ENCODE measurements around the gene WDR46. TPM values are rescaled to one million over a fixed set of nuclear protein-coding genes. Genes with fewer than 3 reads are reported as not detected.

Gene WDR46
- total and polyA plus RNA-seq, 2 of the 13 experiments (the other 11 are each of a cell fraction or from before 2014, with no cell fraction given), result 47.4 to 105 TPM

DNA sequence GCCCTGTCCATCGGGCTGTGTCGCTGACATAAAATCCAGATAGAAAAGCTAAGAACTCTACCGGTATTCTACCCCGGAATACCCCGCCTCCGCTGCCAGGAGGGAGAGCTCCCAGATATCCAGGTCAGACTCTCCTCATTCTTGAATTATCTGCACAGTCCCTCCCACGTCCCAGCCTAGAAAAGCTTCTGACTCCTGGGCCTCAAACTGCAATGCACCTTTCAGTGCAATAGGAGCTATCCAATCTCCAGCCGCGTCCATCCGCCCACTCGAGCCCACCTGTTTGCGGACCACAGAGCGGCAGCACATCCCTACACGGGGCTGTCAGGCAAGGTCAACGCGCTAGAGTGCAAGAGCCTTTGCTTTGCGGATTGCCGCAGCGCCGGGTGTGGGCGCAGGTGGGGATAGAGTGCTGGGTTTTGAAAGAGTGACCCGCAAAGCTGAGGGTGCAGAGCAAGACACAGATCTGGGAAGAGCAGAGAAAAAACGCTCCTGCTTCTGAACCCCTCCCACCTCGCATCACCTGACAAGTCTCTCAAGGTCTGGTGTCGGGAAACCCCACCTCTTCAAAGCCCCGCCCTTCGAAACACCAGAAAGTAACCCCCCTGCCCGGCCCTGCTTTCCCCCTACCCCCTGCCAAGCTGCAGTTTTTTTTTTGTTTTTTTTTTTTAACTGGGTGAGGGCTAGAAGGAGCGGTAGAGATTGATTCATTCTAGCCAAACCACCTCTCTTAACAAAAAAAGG is 23.5 kb upstream of the WDR46 start (continued):
- TF ChIP-seq, protein P1, sequence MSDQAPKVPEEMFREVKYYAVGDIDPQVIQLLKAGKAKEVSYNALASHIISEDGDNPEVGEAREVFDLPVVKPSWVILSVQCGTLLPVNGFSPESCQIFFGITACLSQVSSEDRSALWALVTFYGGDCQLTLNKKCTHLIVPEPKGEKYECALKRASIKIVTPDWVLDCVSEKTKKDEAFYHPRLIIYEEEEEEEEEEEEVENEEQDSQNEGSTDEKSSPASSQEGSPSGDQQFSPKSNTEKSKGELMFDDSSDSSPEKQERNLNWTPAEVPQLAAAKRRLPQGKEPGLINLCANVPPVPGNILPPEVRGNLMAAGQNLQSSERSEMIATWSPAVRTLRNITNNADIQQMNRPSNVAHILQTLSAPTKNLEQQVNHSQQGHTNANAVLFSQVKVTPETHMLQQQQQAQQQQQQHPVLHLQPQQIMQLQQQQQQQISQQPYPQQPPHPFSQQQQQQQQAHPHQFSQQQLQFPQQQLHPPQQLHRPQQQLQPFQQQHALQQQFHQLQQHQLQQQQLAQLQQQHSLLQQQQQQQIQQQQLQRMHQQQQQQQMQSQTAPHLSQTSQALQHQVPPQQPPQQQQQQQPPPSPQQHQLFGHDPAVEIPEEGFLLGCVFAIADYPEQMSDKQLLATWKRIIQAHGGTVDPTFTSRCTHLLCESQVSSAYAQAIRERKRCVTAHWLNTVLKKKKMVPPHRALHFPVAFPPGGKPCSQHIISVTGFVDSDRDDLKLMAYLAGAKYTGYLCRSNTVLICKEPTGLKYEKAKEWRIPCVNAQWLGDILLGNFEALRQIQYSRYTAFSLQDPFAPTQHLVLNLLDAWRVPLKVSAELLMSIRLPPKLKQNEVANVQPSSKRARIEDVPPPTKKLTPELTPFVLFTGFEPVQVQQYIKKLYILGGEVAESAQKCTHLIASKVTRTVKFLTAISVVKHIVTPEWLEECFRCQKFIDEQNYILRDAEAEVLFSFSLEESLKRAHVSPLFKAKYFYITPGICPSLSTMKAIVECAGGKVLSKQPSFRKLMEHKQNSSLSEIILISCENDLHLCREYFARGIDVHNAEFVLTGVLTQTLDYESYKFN (CRISPR knock-in tag; conservative IDR thresholded peaks at IDR 0.05), result no peak; the same call in 1 of the 2 replicates
- TF ChIP-seq, protein P2, sequence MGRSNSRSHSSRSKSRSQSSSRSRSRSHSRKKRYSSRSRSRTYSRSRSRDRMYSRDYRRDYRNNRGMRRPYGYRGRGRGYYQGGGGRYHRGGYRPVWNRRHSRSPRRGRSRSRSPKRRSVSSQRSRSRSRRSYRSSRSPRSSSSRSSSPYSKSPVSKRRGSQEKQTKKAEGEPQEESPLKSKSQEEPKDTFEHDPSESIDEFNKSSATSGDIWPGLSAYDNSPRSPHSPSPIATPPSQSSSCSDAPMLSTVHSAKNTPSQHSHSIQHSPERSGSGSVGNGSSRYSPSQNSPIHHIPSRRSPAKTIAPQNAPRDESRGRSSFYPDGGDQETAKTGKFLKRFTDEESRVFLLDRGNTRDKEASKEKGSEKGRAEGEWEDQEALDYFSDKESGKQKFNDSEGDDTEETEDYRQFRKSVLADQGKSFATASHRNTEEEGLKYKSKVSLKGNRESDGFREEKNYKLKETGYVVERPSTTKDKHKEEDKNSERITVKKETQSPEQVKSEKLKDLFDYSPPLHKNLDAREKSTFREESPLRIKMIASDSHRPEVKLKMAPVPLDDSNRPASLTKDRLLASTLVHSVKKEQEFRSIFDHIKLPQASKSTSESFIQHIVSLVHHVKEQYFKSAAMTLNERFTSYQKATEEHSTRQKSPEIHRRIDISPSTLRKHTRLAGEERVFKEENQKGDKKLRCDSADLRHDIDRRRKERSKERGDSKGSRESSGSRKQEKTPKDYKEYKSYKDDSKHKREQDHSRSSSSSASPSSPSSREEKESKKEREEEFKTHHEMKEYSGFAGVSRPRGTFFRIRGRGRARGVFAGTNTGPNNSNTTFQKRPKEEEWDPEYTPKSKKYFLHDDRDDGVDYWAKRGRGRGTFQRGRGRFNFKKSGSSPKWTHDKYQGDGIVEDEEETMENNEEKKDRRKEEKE (IDR thresholded peaks at IDR 0.05), result no peak
- TF ChIP-seq MXI1 (IDR thresholded peaks at IDR 0.05; ENCODE audit: borderline replicate concordance, low read depth, low read length) (peak; percentile 51; the same call in 1 of the 3 replicates), ZIK1 (CRISPR knock-in tag; IDR thresholded peaks at IDR 0.05; ENCODE audit: borderline replicate concordance, low read depth) (no peak), ZFP41 (CRISPR knock-in tag; IDR thresholded peaks at IDR 0.05; ENCODE audit: borderline replicate concordance) (no peak), MAF1 (CRISPR knock-in tag; IDR thresholded peaks at IDR 0.05; ENCODE audit: borderline replicate concordance) (no peak), CREM (IDR thresholded peaks at IDR 0.05) (no peak; the same call in 1 of the 2 replicates), CREM (CRISPR knock-in tag; IDR thresholded peaks at IDR 0.05) (no peak), PRPF4 (IDR thresholded peaks at IDR 0.05; ENCODE audit: low read depth, low read length, poor library complexity, severe bottlenecking) (no peak), ZBTB38 (CRISPR knock-in tag; IDR thresholded peaks at IDR 0.05) (peak; percentile 37; the same call in 1 of the 2 replicates), SYNCRIP (IDR thresholded peaks at IDR 0.05; ENCODE audit: insufficient read depth, low read depth, low read length) (no peak), MAFG (CRISPR knock-in tag; IDR thresholded peaks at IDR 0.05) (no peak), STAG1 (CRISPR knock-in tag; IDR thresholded peaks at IDR 0.05) (peak; percentile 22; the same call in 1 of the 2 replicates), HOXA9 (CRISPR knock-in tag; IDR thresholded peaks at IDR 0.05; ENCODE audit: borderline replicate concordance) (no peak)
- TF ChIP-seq, protein P3, sequence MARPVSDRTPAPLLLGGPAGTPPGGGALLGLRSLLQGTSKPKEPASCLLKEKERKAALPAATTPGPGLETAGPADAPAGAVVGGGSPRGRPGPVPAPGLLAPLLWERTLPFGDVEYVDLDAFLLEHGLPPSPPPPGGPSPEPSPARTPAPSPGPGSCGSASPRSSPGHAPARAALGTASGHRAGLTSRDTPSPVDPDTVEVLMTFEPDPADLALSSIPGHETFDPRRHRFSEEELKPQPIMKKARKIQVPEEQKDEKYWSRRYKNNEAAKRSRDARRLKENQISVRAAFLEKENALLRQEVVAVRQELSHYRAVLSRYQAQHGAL (CRISPR knock-in tag; IDR thresholded peaks at IDR 0.05; ENCODE audit: not compliant biosample characterization), result no peak
- TF ChIP-seq, protein P4, sequence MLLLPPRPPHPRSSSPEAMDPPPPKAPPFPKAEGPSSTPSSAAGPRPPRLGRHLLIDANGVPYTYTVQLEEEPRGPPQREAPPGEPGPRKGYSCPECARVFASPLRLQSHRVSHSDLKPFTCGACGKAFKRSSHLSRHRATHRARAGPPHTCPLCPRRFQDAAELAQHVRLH (CRISPR knock-in tag; IDR thresholded peaks at IDR 0.05; ENCODE audit: borderline replicate concordance, low read depth), result no peak
- TF ChIP-seq, protein P5, sequence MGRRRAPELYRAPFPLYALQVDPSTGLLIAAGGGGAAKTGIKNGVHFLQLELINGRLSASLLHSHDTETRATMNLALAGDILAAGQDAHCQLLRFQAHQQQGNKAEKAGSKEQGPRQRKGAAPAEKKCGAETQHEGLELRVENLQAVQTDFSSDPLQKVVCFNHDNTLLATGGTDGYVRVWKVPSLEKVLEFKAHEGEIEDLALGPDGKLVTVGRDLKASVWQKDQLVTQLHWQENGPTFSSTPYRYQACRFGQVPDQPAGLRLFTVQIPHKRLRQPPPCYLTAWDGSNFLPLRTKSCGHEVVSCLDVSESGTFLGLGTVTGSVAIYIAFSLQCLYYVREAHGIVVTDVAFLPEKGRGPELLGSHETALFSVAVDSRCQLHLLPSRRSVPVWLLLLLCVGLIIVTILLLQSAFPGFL (CRISPR knock-in tag; IDR thresholded peaks at IDR 0.05), result no peak
- TF ChIP-seq, protein P6, sequence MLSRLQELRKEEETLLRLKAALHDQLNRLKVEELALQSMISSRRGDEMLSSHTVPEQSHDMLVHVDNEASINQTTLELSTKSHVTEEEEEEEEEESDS (CRISPR knock-in tag; IDR thresholded peaks at IDR 0.05; ENCODE audit: borderline replicate concordance), result no peak
